GM12878 (cell line): ENCODE measurements around the gene ARHGDIG. TPM values are rescaled to one million over a fixed set of nuclear protein-coding genes. Genes with fewer than 3 reads are reported as not detected.

Experiments used
- ASH2L ChIP-seq: fragments of 300-600, 200-600 bp; sonication (generic); IDR thresholded peaks from 2 replicates; pipeline ENCODE4 v1.6.1; 2017; ENCODE audit warnings: low read depth, mild to moderate bottlenecking, borderline replicate concordance
- BCL11A ChIP-seq: IDR thresholded peaks from 2 replicates; pipeline ENCODE4 v1.6.1; 2011; ENCODE audit warnings: low read depth, low read length
- CBFB ChIP-seq: IDR thresholded peaks from 2 replicates; pipeline ENCODE4 v1.6.1; 2016; ENCODE audit warnings: antibody characterized with exemption, low read depth
- CREM ChIP-seq: IDR thresholded peaks from 2 replicates; pipeline ENCODE4 v1.6.1; 2014; ENCODE audit warnings: antibody characterized with exemption, low read depth
- EED ChIP-seq: sonication (generic); IDR thresholded peaks from 2 replicates; pipeline ENCODE4 v1.6.1; 2016; ENCODE audit warnings: antibody characterized with exemption, low read depth
- EGR1 ChIP-seq, 2 experiments: IDR thresholded peaks; 1 replicate in 1 of 2; 2 replicates in 1 of 2; pipeline ENCODE4 v1.6.1; 2011 to 2012; ENCODE audit warnings: low read depth in 2 of 2, low read length in 2 of 2, borderline replicate concordance in 1 of 2, mild to moderate bottlenecking in 1 of 2, moderate library complexity in 1 of 2
- EP300 ChIP-seq, 2 experiments: fragments of 150-350 bp in 1 of 2; IDR thresholded peaks; 2 replicates each; pipeline ENCODE4 v1.6.1; 2011 to 2012; ENCODE audit warnings: low read depth in 2 of 2, low read length in 2 of 2, borderline replicate concordance in 1 of 2, improper control_type of control experiment in 1 of 2, inconsistent platforms in 1 of 2; ENCODE audit not compliant: control insufficient read depth in 1 of 2
- EZH2 ChIP-seq: IDR thresholded peaks from 2 replicates; pipeline ENCODE4 v1.6.1; 2012; ENCODE audit warnings: low read depth, mild to moderate bottlenecking, control low read depth, inconsistent platforms, low read length, borderline replicate concordance; ENCODE audit not compliant: control insufficient read depth
- FOXK2 ChIP-seq: fragments of 450-650 bp; IDR thresholded peaks from 2 replicates; pipeline ENCODE4 v1.6.1; 2017; ENCODE audit warnings: mild to moderate bottlenecking, moderate library complexity
- JUNB ChIP-seq: IDR thresholded peaks from 2 replicates; pipeline ENCODE4 v1.6.1; 2016; ENCODE audit warnings: antibody characterized with exemption, mild to moderate bottlenecking
- MTA2 ChIP-seq: fragments of 450-650 bp; IDR thresholded peaks from 2 replicates; pipeline ENCODE4 v1.6.1; 2016; ENCODE audit warnings: low read depth, mild to moderate bottlenecking, moderate library complexity
- POLR2AphosphoS2 ChIP-seq: IDR thresholded peaks from 2 replicates; pipeline ENCODE4 v1.6.1; 2011; ENCODE audit warnings: low read depth, mild to moderate bottlenecking, low read length, improper control_type of control experiment, moderate library complexity
- POLR2AphosphoS5 ChIP-seq: IDR thresholded peaks from 2 replicates; pipeline ENCODE4 v1.6.1; 2011; ENCODE audit warnings: mild to moderate bottlenecking, low read length, inconsistent platforms
- RAD21 ChIP-seq: IDR thresholded peaks from 2 replicates; pipeline ENCODE4 v1.6.1; 2011; ENCODE audit warnings: mild to moderate bottlenecking, low read depth, low read length, moderate library complexity; ENCODE audit not compliant: insufficient read depth
- SMARCA5 ChIP-seq: fragments of 450-650 bp; IDR thresholded peaks from 2 replicates; pipeline ENCODE4 v1.6.1; 2017; ENCODE audit warnings: mild to moderate bottlenecking
- TAF1 ChIP-seq: IDR thresholded peaks from 2 replicates; pipeline ENCODE4 v1.6.1; 2011; ENCODE audit warnings: mild to moderate bottlenecking, low read depth, low read length, borderline replicate concordance
- ZNF622 ChIP-seq: fragments of 450-650 bp; IDR thresholded peaks from 2 replicates; pipeline ENCODE4 v1.6.1; 2017; ENCODE audit warnings: mild to moderate bottlenecking, inconsistent platforms
- ZSCAN29 ChIP-seq: fragments of 450-650 bp; IDR thresholded peaks from 2 replicates; pipeline ENCODE4 v1.6.1; 2017; ENCODE audit warnings: mild to moderate bottlenecking, moderate library complexity
- polyA plus RNA-seq, 11 experiments: library from polyadenylated mRNA; depleted of rRNA in 4 of 11; unstranded in 6 of 11; stranded (reverse) in 5 of 11; fragments of >200 nt; fragmentation: Nextera tagmentation in 4 of 11; fragmentation: Illumina TruSeq in 1 of 11; extraction: Ambion mirVana in 4 of 11; extraction: Trizol in 1 of 11; gene quantifications; 1 replicate in 1 of 11; 2 replicates in 10 of 11; pipeline versions ENCODE4 v1.2.1 to v1.2.3, GENCODE V29; 2011 to 2016; ENCODE audit warnings: inconsistent platforms in 2 of 11, missing spikeins in 2 of 11, low read depth in 1 of 11
- total RNA-seq, 4 experiments: library from RNA; depleted of rRNA in 3 of 4; stranded (reverse); fragments of >200 nt in 3 of 4; fragmentation: Illumina TruSeq in 1 of 4; extraction: Trizol in 1 of 4; gene quantifications; 2 replicates each; pipeline versions ENCODE4 v1.2.1 to v1.2.3, GENCODE V29; 2013 to 2021
- TF ChIP-seq, protein P1 (sequence below): IDR thresholded peaks from 2 replicates; pipeline ENCODE4 v1.6.1; 2012; ENCODE audit warnings: improper control_type of control experiment, low read depth, low read length; ENCODE audit not compliant: insufficient replicate concordance
- TF ChIP-seq, protein P2 (sequence below): fragments of 450-650 bp; conservative IDR thresholded peaks from 2 replicates; pipeline ENCODE4 v1.6.1; 2017; ENCODE audit warnings: mild to moderate bottlenecking, moderate library complexity
- TF ChIP-seq, protein P3 (sequence below): IDR thresholded peaks from 2 replicates; pipeline ENCODE4 v1.6.1; 2011; ENCODE audit warnings: borderline replicate concordance, low read depth, mild to moderate bottlenecking, moderate library complexity, low read length; ENCODE audit not compliant: insufficient read depth, poor library complexity, severe bottlenecking

ARHGDIG gene
- total and polyA plus RNA-seq, 10 of the 15 experiments (the other 5 are each of a cell fraction or from before 2014, with no cell fraction given), result not detected

DNA sequence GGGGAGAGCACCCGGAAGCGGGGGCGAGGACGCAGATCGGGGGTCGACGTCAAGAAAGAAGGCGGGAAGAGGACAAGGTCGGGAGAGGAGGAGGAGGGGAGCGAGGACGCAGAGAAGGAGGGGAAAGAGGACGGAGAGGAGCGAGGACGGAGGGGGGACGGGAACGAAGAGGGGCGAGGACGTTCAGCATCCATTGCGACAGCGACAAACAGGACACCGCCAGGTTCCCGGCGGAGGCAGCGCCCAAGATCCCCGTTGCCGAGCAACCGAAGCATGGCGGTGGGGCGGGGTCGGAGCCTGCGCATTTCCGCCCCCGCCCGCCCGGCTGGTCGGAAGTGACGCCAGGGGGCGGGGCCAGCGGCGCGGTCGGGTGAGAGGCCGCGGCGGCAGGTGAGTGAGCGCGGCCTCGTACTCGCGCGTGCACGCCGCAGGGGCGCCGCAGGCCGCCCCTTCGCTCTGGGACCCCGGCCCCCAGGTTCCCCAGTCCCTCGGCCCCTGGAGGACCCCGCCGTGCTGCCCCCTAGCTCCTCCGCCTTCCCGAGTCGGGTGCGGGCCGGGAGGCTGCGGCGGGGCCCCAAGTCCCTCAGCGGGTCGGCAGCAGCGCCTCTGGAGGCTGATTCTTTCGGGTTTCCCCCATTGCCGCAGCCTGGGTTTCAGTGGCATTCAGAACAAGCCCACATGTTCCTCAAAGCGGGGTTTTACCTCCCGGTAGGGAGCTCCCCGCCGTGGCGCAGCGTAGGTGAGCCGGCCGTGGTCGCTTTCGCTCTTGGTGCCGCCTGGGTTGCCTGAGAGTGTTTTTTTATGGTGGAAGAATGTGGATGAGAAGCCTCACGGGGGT lies 45.7 kb upstream of the ARHGDIG start, which contains the start of gene FAM234A (continued):
- TF ChIP-seq ZNF622, result no peak
- TF ChIP-seq MTA2, result peak; percentile 13
- TF ChIP-seq RAD21, result 0 out of 2 replicates have a peak, but pooled peaks have one; percentile 16
- peak in 1 of 2 experiments; percentile 99; a peak in 2 of 3 replicates for TF ChIP-seq EGR1 (IDR thresholded peaks at IDR 0.05; ENCODE audit: borderline replicate concordance in 1 of 2, low read depth in 2 of 2, low read length in 2 of 2)
- peak; percentile 84 for TF ChIP-seq POLR2AphosphoS2
- no peak for TF ChIP-seq ASH2L
- TF ChIP-seq EED, result peak; percentile 46; the same call in 1 of the 2 replicates
- TF ChIP-seq EZH2, result no peak
- TF ChIP-seq CREM, result peak; percentile 33
- peak; percentile 69; the same call in 1 of the 2 replicates for TF ChIP-seq ZSCAN29
- 0 out of 2 replicates have a peak, but pooled peaks have one; percentile 31 for TF ChIP-seq BCL11A
- peak; percentile 38; the same call in 1 of the 2 replicates for TF ChIP-seq TAF1
- TF ChIP-seq FOXK2, result peak; percentile 68
- 0 out of 4 replicates have a peak, but pooled peaks of 1 of the 2 experiments have one; percentile 14 for TF ChIP-seq EP300 (IDR thresholded peaks at IDR 0.05; ENCODE audit: borderline replicate concordance in 1 of 2, control insufficient read depth in 1 of 2, low read depth in 2 of 2, low read length in 2 of 2)
- TF ChIP-seq POLR2AphosphoS5, result peak; percentile 88
- TF ChIP-seq JUNB, result no peak
- TF ChIP-seq, protein P1, sequence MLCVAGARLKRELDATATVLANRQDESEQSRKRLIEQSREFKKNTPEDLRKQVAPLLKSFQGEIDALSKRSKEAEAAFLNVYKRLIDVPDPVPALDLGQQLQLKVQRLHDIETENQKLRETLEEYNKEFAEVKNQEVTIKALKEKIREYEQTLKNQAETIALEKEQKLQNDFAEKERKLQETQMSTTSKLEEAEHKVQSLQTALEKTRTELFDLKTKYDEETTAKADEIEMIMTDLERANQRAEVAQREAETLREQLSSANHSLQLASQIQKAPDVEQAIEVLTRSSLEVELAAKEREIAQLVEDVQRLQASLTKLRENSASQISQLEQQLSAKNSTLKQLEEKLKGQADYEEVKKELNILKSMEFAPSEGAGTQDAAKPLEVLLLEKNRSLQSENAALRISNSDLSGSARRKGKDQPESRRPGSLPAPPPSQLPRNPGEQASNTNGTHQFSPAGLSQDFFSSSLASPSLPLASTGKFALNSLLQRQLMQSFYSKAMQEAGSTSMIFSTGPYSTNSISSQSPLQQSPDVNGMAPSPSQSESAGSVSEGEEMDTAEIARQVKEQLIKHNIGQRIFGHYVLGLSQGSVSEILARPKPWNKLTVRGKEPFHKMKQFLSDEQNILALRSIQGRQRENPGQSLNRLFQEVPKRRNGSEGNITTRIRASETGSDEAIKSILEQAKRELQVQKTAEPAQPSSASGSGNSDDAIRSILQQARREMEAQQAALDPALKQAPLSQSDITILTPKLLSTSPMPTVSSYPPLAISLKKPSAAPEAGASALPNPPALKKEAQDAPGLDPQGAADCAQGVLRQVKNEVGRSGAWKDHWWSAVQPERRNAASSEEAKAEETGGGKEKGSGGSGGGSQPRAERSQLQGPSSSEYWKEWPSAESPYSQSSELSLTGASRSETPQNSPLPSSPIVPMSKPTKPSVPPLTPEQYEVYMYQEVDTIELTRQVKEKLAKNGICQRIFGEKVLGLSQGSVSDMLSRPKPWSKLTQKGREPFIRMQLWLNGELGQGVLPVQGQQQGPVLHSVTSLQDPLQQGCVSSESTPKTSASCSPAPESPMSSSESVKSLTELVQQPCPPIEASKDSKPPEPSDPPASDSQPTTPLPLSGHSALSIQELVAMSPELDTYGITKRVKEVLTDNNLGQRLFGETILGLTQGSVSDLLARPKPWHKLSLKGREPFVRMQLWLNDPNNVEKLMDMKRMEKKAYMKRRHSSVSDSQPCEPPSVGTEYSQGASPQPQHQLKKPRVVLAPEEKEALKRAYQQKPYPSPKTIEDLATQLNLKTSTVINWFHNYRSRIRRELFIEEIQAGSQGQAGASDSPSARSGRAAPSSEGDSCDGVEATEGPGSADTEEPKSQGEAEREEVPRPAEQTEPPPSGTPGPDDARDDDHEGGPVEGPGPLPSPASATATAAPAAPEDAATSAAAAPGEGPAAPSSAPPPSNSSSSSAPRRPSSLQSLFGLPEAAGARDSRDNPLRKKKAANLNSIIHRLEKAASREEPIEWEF, result no peak
- TF ChIP-seq, protein P2, sequence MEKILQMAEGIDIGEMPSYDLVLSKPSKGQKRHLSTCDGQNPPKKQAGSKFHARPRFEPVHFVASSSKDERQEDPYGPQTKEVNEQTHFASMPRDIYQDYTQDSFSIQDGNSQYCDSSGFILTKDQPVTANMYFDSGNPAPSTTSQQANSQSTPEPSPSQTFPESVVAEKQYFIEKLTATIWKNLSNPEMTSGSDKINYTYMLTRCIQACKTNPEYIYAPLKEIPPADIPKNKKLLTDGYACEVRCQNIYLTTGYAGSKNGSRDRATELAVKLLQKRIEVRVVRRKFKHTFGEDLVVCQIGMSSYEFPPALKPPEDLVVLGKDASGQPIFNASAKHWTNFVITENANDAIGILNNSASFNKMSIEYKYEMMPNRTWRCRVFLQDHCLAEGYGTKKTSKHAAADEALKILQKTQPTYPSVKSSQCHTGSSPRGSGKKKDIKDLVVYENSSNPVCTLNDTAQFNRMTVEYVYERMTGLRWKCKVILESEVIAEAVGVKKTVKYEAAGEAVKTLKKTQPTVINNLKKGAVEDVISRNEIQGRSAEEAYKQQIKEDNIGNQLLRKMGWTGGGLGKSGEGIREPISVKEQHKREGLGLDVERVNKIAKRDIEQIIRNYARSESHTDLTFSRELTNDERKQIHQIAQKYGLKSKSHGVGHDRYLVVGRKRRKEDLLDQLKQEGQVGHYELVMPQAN, result peak; percentile 77; the same call in 1 of the 2 replicates
- TF ChIP-seq, protein P3, sequence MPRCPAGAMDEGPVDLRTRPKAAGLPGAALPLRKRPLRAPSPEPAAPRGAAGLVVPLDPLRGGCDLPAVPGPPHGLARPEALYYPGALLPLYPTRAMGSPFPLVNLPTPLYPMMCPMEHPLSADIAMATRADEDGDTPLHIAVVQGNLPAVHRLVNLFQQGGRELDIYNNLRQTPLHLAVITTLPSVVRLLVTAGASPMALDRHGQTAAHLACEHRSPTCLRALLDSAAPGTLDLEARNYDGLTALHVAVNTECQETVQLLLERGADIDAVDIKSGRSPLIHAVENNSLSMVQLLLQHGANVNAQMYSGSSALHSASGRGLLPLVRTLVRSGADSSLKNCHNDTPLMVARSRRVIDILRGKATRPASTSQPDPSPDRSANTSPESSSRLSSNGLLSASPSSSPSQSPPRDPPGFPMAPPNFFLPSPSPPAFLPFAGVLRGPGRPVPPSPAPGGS, result peak; percentile 96
- TF ChIP-seq SMARCA5, result peak; percentile 80
- TF ChIP-seq CBFB, result peak; percentile 69; the same call in 1 of the 2 replicates
